PFSK-1 (cell line): Measurements from ENCODE around the gene RBBP8.

ENCODE experiments used
- FOXP2 ChIP-seq: optimal IDR thresholded peaks from 2 replicates; pipeline ENCODE3; 2011; ENCODE audit warnings: borderline replicate concordance, control low read depth, inconsistent platforms; ENCODE audit not compliant: insufficient read depth; ENCODE audit errors: extremely low read length, extremely low read depth
- POLR2AphosphoS5 ChIP-seq: IDR thresholded peaks from 2 replicates; pipeline ENCODE4 v1.6.1; 2012; ENCODE audit warnings: low read depth, mild to moderate bottlenecking, control low read depth, low read length, moderate library complexity
- TAF1 ChIP-seq: IDR thresholded peaks from 2 replicates; pipeline ENCODE4 v1.6.1; 2012; ENCODE audit warnings: low read length, control low read depth, borderline replicate concordance; ENCODE audit not compliant: insufficient read depth
- TF ChIP-seq, protein P1 (sequence below), 2 experiments: IDR thresholded peaks; 2 replicates each; pipeline versions ENCODE4 v1.6.1 to v1.8.0; 2011 to 2012; ENCODE audit warnings: low read depth in 2 of 2, low read length in 2 of 2, control low read depth in 1 of 2, inconsistent platforms in 1 of 2, mild to moderate bottlenecking in 1 of 2, moderate library complexity in 1 of 2; ENCODE audit not compliant: insufficient read depth in 1 of 2

GRCh38 chr18:22914633-22915032, 18.5 kb upstream of the RBBP8 start:
- TF ChIP-seq POLR2AphosphoS5 (no peak), TAF1 (no peak), FOXP2 (no peak)
- TF ChIP-seq, protein P1, sequence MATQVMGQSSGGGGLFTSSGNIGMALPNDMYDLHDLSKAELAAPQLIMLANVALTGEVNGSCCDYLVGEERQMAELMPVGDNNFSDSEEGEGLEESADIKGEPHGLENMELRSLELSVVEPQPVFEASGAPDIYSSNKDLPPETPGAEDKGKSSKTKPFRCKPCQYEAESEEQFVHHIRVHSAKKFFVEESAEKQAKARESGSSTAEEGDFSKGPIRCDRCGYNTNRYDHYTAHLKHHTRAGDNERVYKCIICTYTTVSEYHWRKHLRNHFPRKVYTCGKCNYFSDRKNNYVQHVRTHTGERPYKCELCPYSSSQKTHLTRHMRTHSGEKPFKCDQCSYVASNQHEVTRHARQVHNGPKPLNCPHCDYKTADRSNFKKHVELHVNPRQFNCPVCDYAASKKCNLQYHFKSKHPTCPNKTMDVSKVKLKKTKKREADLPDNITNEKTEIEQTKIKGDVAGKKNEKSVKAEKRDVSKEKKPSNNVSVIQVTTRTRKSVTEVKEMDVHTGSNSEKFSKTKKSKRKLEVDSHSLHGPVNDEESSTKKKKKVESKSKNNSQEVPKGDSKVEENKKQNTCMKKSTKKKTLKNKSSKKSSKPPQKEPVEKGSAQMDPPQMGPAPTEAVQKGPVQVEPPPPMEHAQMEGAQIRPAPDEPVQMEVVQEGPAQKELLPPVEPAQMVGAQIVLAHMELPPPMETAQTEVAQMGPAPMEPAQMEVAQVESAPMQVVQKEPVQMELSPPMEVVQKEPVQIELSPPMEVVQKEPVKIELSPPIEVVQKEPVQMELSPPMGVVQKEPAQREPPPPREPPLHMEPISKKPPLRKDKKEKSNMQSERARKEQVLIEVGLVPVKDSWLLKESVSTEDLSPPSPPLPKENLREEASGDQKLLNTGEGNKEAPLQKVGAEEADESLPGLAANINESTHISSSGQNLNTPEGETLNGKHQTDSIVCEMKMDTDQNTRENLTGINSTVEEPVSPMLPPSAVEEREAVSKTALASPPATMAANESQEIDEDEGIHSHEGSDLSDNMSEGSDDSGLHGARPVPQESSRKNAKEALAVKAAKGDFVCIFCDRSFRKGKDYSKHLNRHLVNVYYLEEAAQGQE (IDR thresholded peaks at IDR 0.05; ENCODE audit: insufficient read depth in 1 of 2, low read depth in 2 of 2, low read length in 2 of 2): no peak
